Ishikawa (cell line): Measurements from ENCODE around the gene TMEM115.

ENCODE experiments used
- CEBPB ChIP-seq: IDR thresholded peaks from 2 replicates; pipeline ENCODE4 v1.6.1; 2012
- CREB1 ChIP-seq: IDR thresholded peaks from 2 replicates; pipeline ENCODE4 v1.6.1; 2012; ENCODE audit warnings: low read depth
- EGR1 ChIP-seq: IDR thresholded peaks from 2 replicates; pipeline ENCODE4 v1.6.1; 2012
- EP300 ChIP-seq: IDR thresholded peaks from 2 replicates; pipeline ENCODE4 v1.6.1; 2012; ENCODE audit warnings: borderline replicate concordance
- FOXM1 ChIP-seq: IDR thresholded peaks from 2 replicates; pipeline ENCODE4 v1.6.1; 2012; ENCODE audit warnings: low read depth, borderline replicate concordance
- MAX ChIP-seq: IDR thresholded peaks from 2 replicates; pipeline ENCODE4 v1.6.1; 2012
- NFIC ChIP-seq: IDR thresholded peaks from 2 replicates; pipeline ENCODE4 v1.6.1; 2012
- RAD21 ChIP-seq: IDR thresholded peaks from 2 replicates; pipeline ENCODE4 v1.6.1; 2012; ENCODE audit warnings: low read depth
- REST ChIP-seq: IDR thresholded peaks from 2 replicates; pipeline ENCODE4 v1.6.1; 2012; ENCODE audit warnings: low read depth, mild to moderate bottlenecking
- TAF1 ChIP-seq: IDR thresholded peaks from 2 replicates; pipeline ENCODE4 v1.6.1; 2012; ENCODE audit warnings: low read depth, mild to moderate bottlenecking
- TCF12 ChIP-seq: IDR thresholded peaks from 2 replicates; pipeline ENCODE4 v1.6.1; 2012; ENCODE audit warnings: low read depth
- TEAD4 ChIP-seq: IDR thresholded peaks from 2 replicates; pipeline ENCODE4 v1.6.1; 2012
- YY1 ChIP-seq: IDR thresholded peaks from 2 replicates; pipeline ENCODE4 v1.6.1; 2012; ENCODE audit warnings: low read depth
- ZBTB7A ChIP-seq: IDR thresholded peaks from 2 replicates; pipeline ENCODE4 v1.6.1; 2012; ENCODE audit warnings: low read depth
- TF ChIP-seq, protein P1 (sequence below): IDR thresholded peaks from 2 replicates; pipeline ENCODE4 v1.6.1; 2012

The TMEM115 gene

DNA sequence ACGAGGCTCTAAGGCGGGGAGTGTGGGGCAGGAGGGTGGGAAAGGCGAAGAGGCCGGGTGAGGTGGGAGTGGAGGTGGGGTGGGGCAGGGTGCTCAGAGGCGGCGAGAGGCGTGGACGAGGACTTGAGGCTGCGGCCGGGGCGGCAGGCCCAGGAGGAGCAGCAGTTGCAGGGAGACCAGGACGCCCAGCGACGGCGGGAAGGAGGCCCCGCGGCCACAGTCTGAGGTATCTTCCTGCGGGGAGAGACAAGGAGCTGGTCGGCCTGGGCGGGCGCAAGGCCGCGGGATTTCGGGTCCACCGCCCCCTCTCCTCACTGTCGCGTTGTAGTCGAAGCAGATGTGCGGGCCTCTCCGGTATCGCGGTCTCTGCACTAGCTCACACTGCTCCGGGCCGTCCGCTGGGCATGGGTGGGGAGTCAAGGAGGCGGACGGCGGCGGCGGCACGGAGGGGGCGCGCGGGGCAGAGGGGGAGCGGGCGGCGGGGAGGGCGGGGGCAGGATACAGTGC lies 5.3 kb upstream of the TMEM115 start:
- TF ChIP-seq MAX: no peak
- TF ChIP-seq TCF12: no peak
- no peak for TF ChIP-seq CEBPB
- no peak for TF ChIP-seq EP300
- TF ChIP-seq RAD21: no peak
- no peak for TF ChIP-seq YY1
- TF ChIP-seq TAF1: no peak
- no peak for TF ChIP-seq NFIC
- no peak for TF ChIP-seq TEAD4
- TF ChIP-seq FOXM1: no peak
- no peak for TF ChIP-seq CREB1
- TF ChIP-seq ZBTB7A: no peak
- TF ChIP-seq, protein P1, sequence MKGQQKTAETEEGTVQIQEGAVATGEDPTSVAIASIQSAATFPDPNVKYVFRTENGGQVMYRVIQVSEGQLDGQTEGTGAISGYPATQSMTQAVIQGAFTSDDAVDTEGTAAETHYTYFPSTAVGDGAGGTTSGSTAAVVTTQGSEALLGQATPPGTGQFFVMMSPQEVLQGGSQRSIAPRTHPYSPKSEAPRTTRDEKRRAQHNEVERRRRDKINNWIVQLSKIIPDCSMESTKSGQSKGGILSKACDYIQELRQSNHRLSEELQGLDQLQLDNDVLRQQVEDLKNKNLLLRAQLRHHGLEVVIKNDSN: no peak
- TF ChIP-seq REST: no peak

DNA sequence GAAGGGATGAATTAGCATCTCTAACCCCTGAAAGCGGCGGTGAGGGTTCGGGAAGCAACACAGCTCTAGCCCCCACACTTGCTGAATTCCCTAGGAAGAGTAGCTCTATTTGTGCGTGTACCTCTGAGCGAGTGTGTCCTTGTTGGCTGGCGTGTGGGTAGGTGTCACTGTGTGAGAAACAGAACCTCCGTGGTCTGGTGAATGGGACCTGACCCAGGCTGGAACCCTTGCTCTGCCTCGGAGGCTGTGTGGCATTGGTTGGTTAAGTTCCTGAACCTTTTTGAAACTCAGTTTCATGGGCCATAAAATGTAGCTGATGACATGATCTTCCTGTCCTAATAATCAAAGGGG lies 414 bp upstream of the TMEM115 start:
- TF ChIP-seq EP300: no peak
- TF ChIP-seq REST: no peak
- no peak for TF ChIP-seq ZBTB7A
- TF ChIP-seq MAX: no peak
- no peak for TF ChIP-seq TEAD4
- no peak for TF ChIP-seq RAD21
- no peak; the same call in 1 of the 2 replicates for TF ChIP-seq TCF12
- TF ChIP-seq YY1: no peak
- no peak for TF ChIP-seq NFIC
- no peak for TF ChIP-seq CEBPB
- no peak for TF ChIP-seq TAF1
- no peak for TF ChIP-seq EGR1
- TF ChIP-seq, protein P1: no peak
- TF ChIP-seq FOXM1: no peak
- no peak for TF ChIP-seq CREB1

GRCh38 chr3:50358355-50358910 lies 888 bp downstream of the TMEM115 start:
- no peak for TF ChIP-seq EP300

- TF ChIP-seq, protein P1: no peak
- no peak for TF ChIP-seq FOXM1
- TF ChIP-seq REST: no peak
- TF ChIP-seq NFIC: no peak
- no peak for TF ChIP-seq TCF12
- no peak for TF ChIP-seq MAX
- no peak for TF ChIP-seq CEBPB
- TF ChIP-seq EGR1: no peak
- TF ChIP-seq TAF1: no peak
- no peak for TF ChIP-seq YY1
- no peak for TF ChIP-seq CREB1
- TF ChIP-seq TEAD4: no peak
- no peak for TF ChIP-seq ZBTB7A
- TF ChIP-seq RAD21: no peak
- TF ChIP-seq EP300: no peak
Observed at GRCh38 chr3:50357481-50357880, 1.8 kb downstream of the TMEM115 start.
